Right renal cortex interstitium (tissue), 3 donors: ENCODE results near the gene PLEKHA1. TPM values are rescaled to one million over a fixed set of nuclear protein-coding genes. Genes with fewer than 3 reads are reported as not detected.

ENCODE experiments used
- DNase-seq, 3 donors: peaks; one replicate each; pipeline ENCODE4 v3.0.0-alpha.2; 2013; ENCODE audit warnings: low read depth in 3 of 3, low spot score in 2 of 3
- polyA plus RNA-seq, 3 donors: library from polyadenylated mRNA; unstranded; fragments of 120-200 nt; gene quantifications; one replicate each; pipeline ENCODE4 v1.2.1, GENCODE V29; 2013; ENCODE audit not compliant: insufficient read length in 3 of 3

PLEKHA1 gene
- polyA plus RNA-seq, 3 donors, result 91.8 to 105 (median 94.5) TPM

DNA sequence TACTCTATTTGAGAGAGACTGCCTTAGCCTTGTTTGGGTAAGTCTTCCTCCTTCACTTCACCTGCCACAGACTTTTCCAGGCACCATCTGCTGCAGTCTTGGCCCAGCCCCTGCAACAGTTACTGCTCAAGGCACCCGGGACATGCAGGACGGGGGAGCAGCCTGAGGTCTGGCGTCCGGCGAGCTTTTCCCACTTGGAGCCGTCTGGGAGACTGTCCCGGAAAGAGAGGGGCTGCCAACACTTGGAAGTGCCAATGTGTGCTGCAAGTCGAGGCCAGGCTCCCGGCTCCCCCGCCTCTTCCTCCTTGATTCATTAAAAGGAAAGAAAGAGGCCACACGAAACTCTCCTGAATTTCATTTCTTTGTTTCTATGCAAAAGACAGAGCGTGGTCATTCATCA lies 100.6 kb downstream of the PLEKHA1 start:
- no peak for DNase-seq

DNA sequence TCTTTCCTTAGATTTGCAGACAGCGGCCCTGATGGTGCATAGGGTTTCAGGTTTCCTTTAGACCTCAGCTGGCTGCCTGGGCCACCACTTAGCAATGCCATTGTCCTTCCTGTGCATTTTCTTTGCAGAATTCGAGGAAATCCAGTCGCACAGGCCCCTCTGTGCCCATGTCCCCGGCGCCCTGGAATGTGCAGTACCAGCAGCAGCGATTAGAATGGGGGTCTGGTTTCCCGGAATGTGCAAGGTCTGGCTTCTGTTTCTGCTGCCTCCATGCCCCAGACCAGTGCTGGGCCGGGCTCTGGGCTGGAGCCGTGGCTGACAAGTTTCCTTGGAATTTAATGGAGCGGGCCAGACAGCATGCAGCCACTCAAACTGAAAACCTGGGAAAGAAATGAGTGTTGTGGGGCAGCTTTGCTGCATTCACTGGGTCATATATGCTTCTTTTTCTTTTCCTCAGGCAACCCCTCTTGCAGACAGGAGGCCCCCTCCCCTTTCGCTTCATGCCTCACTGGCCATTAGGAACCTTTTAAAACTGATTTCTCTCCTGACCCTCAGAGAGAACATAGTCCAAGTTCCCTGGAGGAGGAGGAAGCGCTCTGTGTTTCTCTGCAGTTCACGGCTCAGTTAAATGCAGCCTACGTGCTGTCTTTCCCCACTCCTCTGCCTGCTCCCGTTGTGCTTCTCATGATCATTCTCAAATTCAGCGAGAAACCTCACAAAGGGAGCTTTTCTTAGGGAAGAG lies 101.3 kb downstream of the PLEKHA1 start:
- DNase-seq, result no peak

DNA sequence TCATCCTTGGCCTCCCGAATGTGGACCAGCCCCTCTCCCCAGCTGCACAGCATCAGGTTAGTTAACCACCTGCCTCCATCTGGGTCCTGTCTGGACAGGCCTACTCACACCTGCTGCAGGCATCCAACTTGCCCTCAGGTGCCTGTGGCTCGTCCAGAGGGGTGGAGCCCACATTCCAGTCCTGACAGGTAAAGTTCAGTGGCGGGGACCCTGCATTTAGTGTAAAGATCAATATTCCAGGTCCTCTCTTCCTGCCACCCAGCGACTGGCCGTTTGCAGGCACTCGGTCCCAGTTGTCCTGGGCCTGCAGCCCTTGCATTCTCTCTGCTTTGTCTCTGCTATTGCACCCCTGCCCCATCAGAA lies 101.8 kb downstream of the PLEKHA1 start:
- no peak for DNase-seq

DNA sequence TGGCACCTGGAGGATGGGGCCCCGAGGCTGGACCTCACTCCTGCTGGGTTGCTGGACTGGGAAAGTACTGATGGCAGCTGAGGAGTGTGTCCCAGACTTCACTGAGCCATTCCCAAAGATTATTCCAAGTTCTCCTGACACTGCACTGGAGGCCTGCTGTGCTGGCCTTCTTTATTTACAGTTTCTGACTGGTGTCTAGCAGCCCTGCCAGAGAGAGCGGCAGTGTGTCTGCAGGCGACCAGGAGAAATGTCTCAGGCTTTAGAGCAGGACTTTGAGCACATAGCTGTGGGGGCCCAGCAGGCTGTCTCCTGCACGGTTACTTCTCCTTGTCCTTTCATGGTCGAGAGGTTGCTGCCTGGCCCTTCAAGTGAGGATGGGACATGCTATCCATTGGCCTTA lies 102.9 kb downstream of the PLEKHA1 start:
- no peak for DNase-seq

DNA sequence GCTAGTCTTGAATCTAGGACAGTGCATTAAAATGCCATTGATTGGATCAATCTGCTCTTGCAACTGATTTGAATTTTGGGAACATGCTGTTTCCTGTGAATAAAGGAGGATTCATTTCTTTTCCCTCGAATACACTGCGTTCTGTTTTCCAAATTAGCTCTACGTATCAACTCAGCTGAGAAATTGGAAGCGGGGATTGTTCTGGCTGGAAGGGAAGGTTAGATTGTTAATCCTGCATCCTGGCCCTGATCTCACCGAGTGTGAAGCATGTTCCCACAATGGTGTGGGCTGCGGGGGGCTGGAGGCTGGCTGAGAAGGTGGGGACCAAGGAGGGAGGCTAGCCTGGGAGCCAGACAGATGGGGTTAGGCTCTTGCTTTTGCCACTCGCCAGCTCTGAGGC lies 104.5 kb downstream of the PLEKHA1 start:
- no peak for DNase-seq

DNA sequence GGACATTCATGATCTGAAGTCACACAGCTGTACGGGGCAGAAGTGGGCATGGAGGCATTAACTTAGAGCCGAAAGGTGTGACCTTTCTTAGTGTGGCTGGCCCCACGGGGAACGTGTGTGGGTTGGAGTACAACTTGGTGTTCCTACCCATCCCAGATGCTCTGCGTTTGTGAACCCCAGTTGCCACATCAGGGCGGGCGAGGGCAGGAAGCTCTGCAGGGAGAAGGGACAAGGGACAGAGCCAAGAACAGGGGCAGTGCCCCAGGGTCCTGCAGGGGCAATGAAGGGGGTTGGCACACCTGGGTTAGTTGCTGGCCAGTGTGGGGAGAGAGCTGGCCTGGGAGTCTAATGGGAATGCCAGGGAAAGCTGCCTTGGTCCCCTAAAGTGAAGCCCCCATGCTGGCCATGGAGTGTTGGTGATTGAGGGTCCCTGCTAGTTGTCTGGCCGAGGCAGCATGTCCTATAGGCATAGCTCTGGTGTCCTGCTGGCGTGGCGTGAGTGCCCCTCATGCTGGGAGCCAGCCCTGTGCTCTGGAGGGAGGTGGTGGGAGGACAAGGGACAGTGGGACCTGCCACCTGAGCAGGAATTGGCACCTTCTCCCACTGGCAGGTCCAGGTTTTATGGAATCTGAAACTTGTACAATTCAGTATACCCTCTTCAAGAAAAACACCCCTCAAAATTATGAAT lies 105.8 kb downstream of the PLEKHA1 start:
- DNase-seq, result no peak

DNA sequence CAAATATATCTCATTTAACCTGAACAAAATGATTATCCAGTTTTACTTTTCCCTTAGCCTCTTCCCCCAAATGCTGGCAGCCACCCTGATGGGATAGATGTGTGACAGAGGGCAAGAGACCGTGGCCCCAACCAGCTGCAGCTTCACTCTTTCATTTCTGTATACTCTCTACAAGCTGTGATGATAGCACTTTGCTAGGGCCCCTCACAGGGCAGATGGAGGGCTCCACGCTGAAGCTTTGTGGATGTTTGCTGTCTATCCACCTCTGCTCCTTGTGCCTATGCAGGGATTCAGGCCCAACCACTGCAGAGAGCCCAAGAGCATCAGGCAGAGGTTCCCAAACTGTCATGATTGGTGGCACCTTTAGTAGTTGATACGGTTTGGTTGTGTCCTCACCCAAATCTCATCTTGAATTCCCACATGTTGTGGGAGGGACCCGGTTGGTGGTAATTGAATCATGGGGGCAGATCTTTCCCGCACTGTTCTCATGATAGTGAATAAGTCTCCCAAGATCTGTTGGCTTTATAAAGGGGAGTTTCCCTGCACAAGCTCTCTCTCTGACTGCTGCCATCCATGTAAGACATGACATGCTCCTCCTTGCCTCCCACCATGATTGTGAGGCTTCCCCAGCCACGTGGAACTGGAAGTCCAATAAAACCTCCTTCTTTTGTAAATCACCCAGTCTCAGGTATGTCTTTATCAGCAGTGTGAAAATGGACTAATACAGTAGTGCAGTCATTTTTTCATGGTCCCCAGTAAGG lies 107.0 kb downstream of the PLEKHA1 start:
- DNase-seq, result no peak

Other genes with a start within 250 kb of the PLEKHA1 start
- 1 to 10 TPM in 1 of 3 donors, under 1 TPM in 2; 0.36 to 1.6 (median 0.60) TPM for gene BTBD16, start 103.4 kb upstream of the PLEKHA1 start, polyA plus RNA-seq
- under 1 TPM in 1 of 3 donors, not detected in 2; 0.19 TPM for gene ARMS2, start 79.9 kb downstream of the PLEKHA1 start, polyA plus RNA-seq
- 100 to 1,000 TPM; 206 to 214 (median 207) TPM for gene HTRA1, start 86.8 kb downstream of the PLEKHA1 start, polyA plus RNA-seq
- gene DMBT1, start 186.0 kb downstream of the PLEKHA1 start, polyA plus RNA-seq, result under 1 TPM in 2 of 3 donors, not detected in 1; 0.04 to 0.08 TPM